ENCODE data around the gene RINT1. TPM values are rescaled to one million over a fixed set of nuclear protein-coding genes. Genes with fewer than 3 reads are reported as not detected.

RINT1 gene
- total RNA-seq, 1 donor from 2014 or later: 18.6 TPM

- Mint-ChIP-seq H3K36me3 (ENCODE audit: unreplicated experiment) (peaks cover 15% of the 10 kb centered on the region), H3K27ac (ENCODE audit: unreplicated experiment) (no peak overlapping the region), H3K4me3 (ENCODE audit: unreplicated experiment) (no peak overlapping the region), H3K27me3 (ENCODE audit: unreplicated experiment) (no peaks in the 10 kb centered on the region), H3K9me3 (ENCODE audit: unreplicated experiment) (no peaks in the 10 kb centered on the region), H3K4me1 (ENCODE audit: unreplicated experiment) (no peaks in the 10 kb centered on the region)
- DNase-seq (ENCODE audit: extremely low spot score, unreplicated experiment): no peak
- TF ChIP-seq, protein P1, sequence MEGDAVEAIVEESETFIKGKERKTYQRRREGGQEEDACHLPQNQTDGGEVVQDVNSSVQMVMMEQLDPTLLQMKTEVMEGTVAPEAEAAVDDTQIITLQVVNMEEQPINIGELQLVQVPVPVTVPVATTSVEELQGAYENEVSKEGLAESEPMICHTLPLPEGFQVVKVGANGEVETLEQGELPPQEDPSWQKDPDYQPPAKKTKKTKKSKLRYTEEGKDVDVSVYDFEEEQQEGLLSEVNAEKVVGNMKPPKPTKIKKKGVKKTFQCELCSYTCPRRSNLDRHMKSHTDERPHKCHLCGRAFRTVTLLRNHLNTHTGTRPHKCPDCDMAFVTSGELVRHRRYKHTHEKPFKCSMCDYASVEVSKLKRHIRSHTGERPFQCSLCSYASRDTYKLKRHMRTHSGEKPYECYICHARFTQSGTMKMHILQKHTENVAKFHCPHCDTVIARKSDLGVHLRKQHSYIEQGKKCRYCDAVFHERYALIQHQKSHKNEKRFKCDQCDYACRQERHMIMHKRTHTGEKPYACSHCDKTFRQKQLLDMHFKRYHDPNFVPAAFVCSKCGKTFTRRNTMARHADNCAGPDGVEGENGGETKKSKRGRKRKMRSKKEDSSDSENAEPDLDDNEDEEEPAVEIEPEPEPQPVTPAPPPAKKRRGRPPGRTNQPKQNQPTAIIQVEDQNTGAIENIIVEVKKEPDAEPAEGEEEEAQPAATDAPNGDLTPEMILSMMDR (IDR thresholded peaks at IDR 0.05): no peak
Measured at GRCh38 chr7:105612806-105613205, 80.8 kb downstream of the RINT1 start.

GRCh38 chr7:105613611-105614330, 81.8 kb downstream of the RINT1 start:
- DNase-seq (ENCODE audit: extremely low spot score, unreplicated experiment): no peak
- no peaks in the 10 kb centered on the region for H3K9me3 Mint-ChIP-seq (ENCODE audit: unreplicated experiment)
- peaks cover 18% of the 10 kb centered on the region for H3K36me3 Mint-ChIP-seq (ENCODE audit: unreplicated experiment)
- H3K4me1 Mint-ChIP-seq (ENCODE audit: unreplicated experiment): no peaks in the 10 kb centered on the region
- H3K27me3 Mint-ChIP-seq (ENCODE audit: unreplicated experiment): no peaks in the 10 kb centered on the region
- TF ChIP-seq, protein P1 (IDR thresholded peaks at IDR 0.05): no peak
- no peak overlapping the region for H3K4me3 Mint-ChIP-seq (ENCODE audit: unreplicated experiment)
- no peak overlapping the region for H3K27ac Mint-ChIP-seq (ENCODE audit: unreplicated experiment)

DNA sequence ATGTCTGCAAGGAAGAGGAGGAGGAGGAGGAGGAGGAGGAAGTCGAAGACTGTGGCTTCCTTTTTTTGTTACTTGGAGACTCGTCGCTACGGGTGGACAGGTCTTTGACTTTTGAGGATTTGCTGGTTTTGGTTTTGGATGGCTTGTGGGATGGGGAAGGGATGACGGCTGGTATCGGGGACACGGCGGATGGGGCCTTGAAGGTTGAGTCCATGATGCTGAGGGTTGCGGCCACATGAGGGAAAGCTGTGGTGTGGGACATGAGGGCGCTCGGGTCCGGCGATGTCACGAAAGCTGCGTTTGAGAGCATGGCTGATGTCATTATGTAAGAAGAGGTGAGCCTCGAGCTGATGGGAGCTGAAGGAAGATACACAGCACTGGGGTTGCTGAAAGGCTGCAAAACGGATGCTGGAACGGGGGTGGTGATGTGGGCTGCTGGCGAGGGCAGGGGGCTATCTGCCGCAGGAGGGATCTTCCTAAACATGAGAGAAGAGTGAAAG, 82.4 kb downstream of the RINT1 start:
- Mint-ChIP-seq H3K4me3 (ENCODE audit: unreplicated experiment) (no peak overlapping the region), H3K27ac (ENCODE audit: unreplicated experiment) (no peak overlapping the region)
- TF ChIP-seq, protein P1 (IDR thresholded peaks at IDR 0.05): no peak

More for the DNA sequence above, 82.4 kb downstream of the RINT1 start:
- H3K36me3 Mint-ChIP-seq (ENCODE audit: unreplicated experiment): peaks cover 19% of the 10 kb centered on the region
- H3K9me3 Mint-ChIP-seq (ENCODE audit: unreplicated experiment): no peaks in the 10 kb centered on the region
- H3K4me1 Mint-ChIP-seq (ENCODE audit: unreplicated experiment): no peaks in the 10 kb centered on the region
- DNase-seq (ENCODE audit: extremely low spot score, unreplicated experiment): no peak
- no peaks in the 10 kb centered on the region for H3K27me3 Mint-ChIP-seq (ENCODE audit: unreplicated experiment)

Other genes with a start within 250 kb of the RINT1 start
- gene SRPK2, start 143.3 kb upstream of the RINT1 start, total RNA-seq: 69.2 and 69.5 TPM in 2 replicates
- 15.9 and 18.5 TPM in 2 replicates for gene PUS7, start 9.9 kb upstream of the RINT1 start, total RNA-seq
- gene EFCAB10, start 49.3 kb downstream of the RINT1 start, total RNA-seq: not detected in 2 replicates

Data from osteocyte (in vitro differentiated cells).